Endothelial cell of umbilical vein (primary cell): ENCODE results near the gene ABHD13. TPM values are rescaled to one million over a fixed set of nuclear protein-coding genes. Genes with fewer than 3 reads are reported as not detected.
"Not testable (repeated sequence)": the region's sequence is repeated elsewhere in the genome, so short reads cannot be mapped to it uniquely, and the experiment has no call there.

Experiments
- BruUV-seq: library from RNA; stranded (reverse); fragments of 400-500 nt; replicated peaks from 2 replicates; lab custom pipeline; 2021; lab: Mats Ljungman, UMichigan
- CTCF ChIA-PET: fragments of 300-600, 350-600 bp; sonication (Branson Sonifier 250); formaldehyde crosslinking; loops from one replicate; lab custom pipeline; 2021; ENCODE audit warnings: antibody characterized with exemption, inconsistent platforms; lab: Charles Lee
- POLR2A ChIA-PET: fragments of 300-600, 350-600 bp; sonication (Branson Sonifier 250); formaldehyde crosslinking; loops from one replicate; lab custom pipeline; 2021; ENCODE audit warnings: antibody characterized with exemption, inconsistent platforms; lab: Charles Lee
- DNase-seq: peaks from one replicate; pipeline ENCODE4 v3.0.0-alpha.2; 2011; ENCODE audit warnings: low read depth, low spot score
- FAIRE-seq: peaks from 2 replicates; lab custom pipeline; 2011; peaks lifted over from hg19 to GRCh38; lab: Jason Lieb, UNC
- H2AFZ ChIP-seq: 2 replicates; pipeline ENCODE4 v1.6.0; 2012; ENCODE audit warnings: low read depth, low read length, control low read depth, inconsistent platforms
- H3K27ac ChIP-seq: 2 replicates; pipeline ENCODE4 v1.5.1; 2011; ENCODE audit warnings: low read depth, mild to moderate bottlenecking, control low read depth, low read length, moderate library complexity; ENCODE audit not compliant: insufficient read depth
- H3K27me3 ChIP-seq, 2 experiments: 2 replicates each; pipeline versions ENCODE4 v1.6.0 to v1.6.1; 2011; ENCODE audit warnings: low read length in 2 of 2, mixed read lengths in 1 of 2; ENCODE audit not compliant: control insufficient read depth in 2 of 2, insufficient read depth in 2 of 2
- H3K36me3 ChIP-seq, 2 experiments: 2 replicates in 1 of 2; 3 replicates in 1 of 2; pipeline ENCODE4 v1.5.1; 2011; ENCODE audit warnings: low read length in 2 of 2, mild to moderate bottlenecking in 1 of 2, moderate library complexity in 1 of 2; ENCODE audit not compliant: control insufficient read depth in 2 of 2, insufficient read depth in 2 of 2; ENCODE audit errors: extremely low read depth in 1 of 2
- H3K4me1 ChIP-seq: 3 replicates; pipeline ENCODE4 v1.5.1; 2011; ENCODE audit warnings: mild to moderate bottlenecking, low read length; ENCODE audit not compliant: control insufficient read depth, insufficient read depth; ENCODE audit errors: extremely low read depth
- H3K4me2 ChIP-seq: 2 replicates; pipeline ENCODE4 v1.6.1; 2011; ENCODE audit warnings: low read length, control low read depth, mixed read lengths; ENCODE audit not compliant: insufficient read depth
- H3K4me3 ChIP-seq, 3 experiments: fragments of 200-600 bp in 1 of 3; sonication (generic), shearing (Covaris generic) in 1 of 3; replicated peaks in 1 of 3; 2 replicates each; pipeline ENCODE4 v1.5.1; 2011 to 2016; ENCODE audit warnings: control low read depth in 3 of 3, low read length in 3 of 3, mild to moderate bottlenecking in 2 of 3, inconsistent platforms in 1 of 3, low read depth in 1 of 3, moderate library complexity in 1 of 3; ENCODE audit not compliant: insufficient read depth in 1 of 3
- H3K79me2 ChIP-seq: 2 replicates; pipeline ENCODE4 v1.6.0; 2012; ENCODE audit warnings: low read length, inconsistent platforms; ENCODE audit not compliant: control insufficient read depth, insufficient read depth
- H3K9ac ChIP-seq: replicated peaks from 2 replicates; pipeline ENCODE3; 2011; ENCODE audit warnings: low read length, control low read depth; ENCODE audit not compliant: insufficient read depth; ENCODE audit errors: extremely low read depth
- H3K9me1 ChIP-seq: replicated peaks from 3 replicates; pipeline ENCODE4 v1.6.0; 2011; ENCODE audit warnings: mild to moderate bottlenecking, low read length; ENCODE audit not compliant: control insufficient read depth, insufficient read depth; ENCODE audit errors: extremely low read depth
- H3K9me3 ChIP-seq: replicated peaks from 2 replicates; pipeline ENCODE4 v1.5.1; 2012; ENCODE audit warnings: low read length, inconsistent platforms; ENCODE audit not compliant: control insufficient read depth, insufficient read depth
- H4K20me1 ChIP-seq: replicated peaks from 2 replicates; pipeline ENCODE3; 2011; ENCODE audit warnings: mild to moderate bottlenecking, low read length; ENCODE audit not compliant: control insufficient read depth, insufficient read depth; ENCODE audit errors: extremely low read depth
- EZH2 ChIP-seq: IDR thresholded peaks from 2 replicates; pipeline ENCODE4 v1.6.1; 2012; ENCODE audit warnings: borderline replicate concordance, low read depth, mild to moderate bottlenecking, moderate library complexity, low read length, inconsistent platforms; ENCODE audit not compliant: severe bottlenecking
- FOS ChIP-seq: IDR thresholded peaks from 2 replicates; pipeline ENCODE4 v1.6.1; 2011; ENCODE audit warnings: mild to moderate bottlenecking, low read length, moderate library complexity, borderline replicate concordance; ENCODE audit not compliant: insufficient read depth
- GATA2 ChIP-seq: IDR thresholded peaks from 2 replicates; pipeline ENCODE4 v1.7.0; 2011; ENCODE audit warnings: low read depth, mild to moderate bottlenecking, moderate library complexity, mixed read lengths, low read length; ENCODE audit not compliant: insufficient read length, insufficient read depth
- JUN ChIP-seq: IDR thresholded peaks from 2 replicates; pipeline ENCODE4 v1.6.1; 2011; ENCODE audit warnings: borderline replicate concordance, low read depth; ENCODE audit not compliant: insufficient read length, insufficient read depth
- MYC ChIP-seq: IDR thresholded peaks from one replicate; pipeline ENCODE4 v1.6.1; 2011; ENCODE audit warnings: mild to moderate bottlenecking, low read depth, low read length
- POLR2A ChIP-seq: IDR thresholded peaks from 2 replicates; pipeline ENCODE4 v1.6.1; 2012; ENCODE audit warnings: low read depth, mild to moderate bottlenecking, control low read depth, low read length
- POLR2AphosphoS5 ChIP-seq: IDR thresholded peaks from 2 replicates; pipeline ENCODE4 v1.6.1; 2012; ENCODE audit warnings: low read depth, mild to moderate bottlenecking, control low read depth, low read length, moderate library complexity; ENCODE audit not compliant: insufficient read depth
- dilution Hi-C: fragments of 300-500 bp; cut with MboI; formaldehyde crosslinking; loops from one replicate; pipeline ENCODE4 v1.15.0; 2019; ENCODE audit warnings: low sequenced_read_pairs; ENCODE audit not compliant: extremely low pct_ligation_motif_present
- intact Hi-C: fragments of 100-400 bp; cut with micrococcal nuclease; formaldehyde crosslinking; loops from one replicate; pipeline ENCODE4 v1.10.0; 2022
- polyA plus RNA-seq, 4 experiments: library from polyadenylated mRNA; depleted of rRNA in 3 of 4; stranded (reverse) in 3 of 4; unstranded in 1 of 4; fragments of >200 nt; gene quantifications; 2 replicates each; pipeline versions ENCODE4 v1.2.1 to v1.2.3, GENCODE V29; 2011 to 2012; ENCODE audit warnings: missing spikeins in 1 of 4
- total RNA-seq: library from RNA; stranded (reverse); gene quantifications from 2 replicates; pipeline ENCODE4 v1.2.3, GENCODE V29; 2021
- TF ChIP-seq, protein P1 (sequence below): IDR thresholded peaks from 2 replicates; pipeline ENCODE4 v1.6.1; 2011; ENCODE audit not compliant: insufficient read depth, insufficient read length
- TF ChIP-seq, protein P2 (sequence below), 2 donors: IDR thresholded peaks; 1 replicate in 1 of 2; 2 replicates in 1 of 2; pipeline ENCODE4 v1.5.1; 2011; ENCODE audit warnings: low read length in 2 of 2, mild to moderate bottlenecking in 2 of 2, moderate library complexity in 2 of 2, control low read depth in 1 of 2, inconsistent platforms in 1 of 2, low read depth in 1 of 2; ENCODE audit not compliant: insufficient read depth in 1 of 2; ENCODE audit errors: extremely low read depth in 1 of 2

ABHD13 gene
- total and polyA plus RNA-seq, 2 donors (not counting 3 experiments of a cell fraction or from before 2014, with no cell fraction given): 3.9 to 7.2 TPM

DNA sequence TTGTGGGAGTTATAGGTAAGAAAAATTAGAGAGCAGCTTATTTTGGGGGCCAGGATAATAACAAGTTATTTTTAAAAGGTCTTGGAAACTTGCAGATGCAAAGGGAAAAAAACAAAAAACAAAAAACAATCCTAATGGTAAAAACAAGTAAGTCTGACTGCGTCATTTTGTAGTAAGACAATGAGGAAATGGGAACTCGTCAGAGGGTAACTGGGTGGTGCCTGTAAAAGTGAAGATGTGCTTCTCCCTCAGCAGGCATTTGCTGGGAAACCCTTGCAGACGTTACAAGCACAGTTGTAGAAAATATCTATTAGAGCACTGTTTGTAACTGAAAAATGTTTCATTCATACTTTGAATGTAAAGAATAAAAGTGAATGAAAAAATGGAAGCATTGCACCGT is 49.2 kb downstream of the ABHD13 start:
- H3K4me2 ChIP-seq: no peak overlapping the region
- no peaks in the 10 kb centered on the region for H3K79me2 ChIP-seq
- BruUV-seq: no TSS peak
- H3K9me3 ChIP-seq: no peaks in the 10 kb centered on the region
- H3K9me1 ChIP-seq: no peaks in the 10 kb centered on the region
- no peak overlapping the region for H2AFZ ChIP-seq
- H4K20me1 ChIP-seq: no peaks in the 10 kb centered on the region
- intact Hi-C loops: no loop called here
- H3K36me3 ChIP-seq: no peaks in the 10 kb centered on the region
- FAIRE-seq (no peak), DNase-seq (no peak)
- TF ChIP-seq POLR2AphosphoS5 (no peak), EZH2 (no peak), FOS (no peak), POLR2A (no peak), MYC (no peak), GATA2 (no peak), JUN (no peak)
- TF ChIP-seq, protein P1, sequence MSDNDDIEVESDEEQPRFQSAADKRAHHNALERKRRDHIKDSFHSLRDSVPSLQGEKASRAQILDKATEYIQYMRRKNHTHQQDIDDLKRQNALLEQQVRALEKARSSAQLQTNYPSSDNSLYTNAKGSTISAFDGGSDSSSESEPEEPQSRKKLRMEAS: no peak
- TF ChIP-seq, protein P2, sequence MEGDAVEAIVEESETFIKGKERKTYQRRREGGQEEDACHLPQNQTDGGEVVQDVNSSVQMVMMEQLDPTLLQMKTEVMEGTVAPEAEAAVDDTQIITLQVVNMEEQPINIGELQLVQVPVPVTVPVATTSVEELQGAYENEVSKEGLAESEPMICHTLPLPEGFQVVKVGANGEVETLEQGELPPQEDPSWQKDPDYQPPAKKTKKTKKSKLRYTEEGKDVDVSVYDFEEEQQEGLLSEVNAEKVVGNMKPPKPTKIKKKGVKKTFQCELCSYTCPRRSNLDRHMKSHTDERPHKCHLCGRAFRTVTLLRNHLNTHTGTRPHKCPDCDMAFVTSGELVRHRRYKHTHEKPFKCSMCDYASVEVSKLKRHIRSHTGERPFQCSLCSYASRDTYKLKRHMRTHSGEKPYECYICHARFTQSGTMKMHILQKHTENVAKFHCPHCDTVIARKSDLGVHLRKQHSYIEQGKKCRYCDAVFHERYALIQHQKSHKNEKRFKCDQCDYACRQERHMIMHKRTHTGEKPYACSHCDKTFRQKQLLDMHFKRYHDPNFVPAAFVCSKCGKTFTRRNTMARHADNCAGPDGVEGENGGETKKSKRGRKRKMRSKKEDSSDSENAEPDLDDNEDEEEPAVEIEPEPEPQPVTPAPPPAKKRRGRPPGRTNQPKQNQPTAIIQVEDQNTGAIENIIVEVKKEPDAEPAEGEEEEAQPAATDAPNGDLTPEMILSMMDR (IDR thresholded peaks at IDR 0.05; ENCODE audit: extremely low read depth in 1 of 2, insufficient read depth in 1 of 2, low read depth in 1 of 2, low read length in 2 of 2): no peak
- no peak overlapping the region for H3K4me3 ChIP-seq
- POLR2A ChIA-PET: no interaction called here
- dilution Hi-C loops: no loop called here
- H3K27me3 ChIP-seq: no peaks in the 10 kb centered on the region
- CTCF ChIA-PET: no interaction called here
- H3K27ac ChIP-seq: no peak overlapping the region
- peaks cover 6% of the 10 kb centered on the region for H3K4me1 ChIP-seq
- H3K9ac ChIP-seq: no peak overlapping the region

DNA sequence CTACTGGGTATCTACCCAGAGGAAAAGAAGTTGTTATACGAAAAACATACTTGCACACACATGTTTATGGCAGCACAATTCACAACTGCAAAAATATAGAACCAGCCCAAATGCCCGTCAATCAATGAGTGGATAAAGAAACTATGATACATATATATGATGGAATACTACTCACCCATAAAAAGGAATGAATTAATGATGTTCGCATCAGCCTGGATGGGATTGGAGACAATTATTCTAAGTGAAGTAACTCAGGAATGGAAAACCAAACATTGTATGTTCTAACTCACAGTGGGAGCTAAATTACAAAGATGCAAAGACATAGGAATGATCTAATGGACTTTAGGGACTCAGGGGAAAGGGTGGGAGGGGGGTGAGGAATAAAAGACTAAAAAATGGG is 49.7 kb downstream of the ABHD13 start:
- POLR2A ChIA-PET, dilution Hi-C loops, H3K27ac ChIP-seq, H3K9me1 ChIP-seq, H3K4me2 ChIP-seq, H3K27me3 ChIP-seq, H3K9me3 ChIP-seq, H3K79me2 ChIP-seq, CTCF ChIA-PET, BruUV-seq, H4K20me1 ChIP-seq, H2AFZ ChIP-seq, H3K9ac ChIP-seq, H3K4me3 ChIP-seq, FAIRE-seq, intact Hi-C loops, H3K36me3 ChIP-seq, DNase-seq, H3K4me1 ChIP-seq: not testable (repeated sequence)
